ENCODE data around the gene ZNF519.
"Not testable (repeated sequence)": the region's sequence is repeated elsewhere in the genome, so short reads cannot be mapped to it uniquely, and the experiment has no call there.

ZNF519 gene

GRCh38 chr18:14144628-14144895 lies 12.3 kb upstream of the ZNF519 start:
- H2BK120ac ChIP-seq (ENCODE audit: low read depth, low read length) = no peak overlapping the region
- H3K36me3 ChIP-seq (ENCODE audit: control insufficient read depth, insufficient read depth, low read length) = no peaks in the 10 kb centered on the region
- WGBS (ENCODE audit: extremely low coverage, insufficient coverage, low lambda C conversion rate) = no CpG with 5 or more reads among the region's 6 CpGs
- no peak overlapping the region for H2BK15ac ChIP-seq (replicated peaks; ENCODE audit: low read depth)
- no peak overlapping the region for H4K8ac ChIP-seq (ENCODE audit: low read depth, low read length)
- H3K4ac ChIP-seq (ENCODE audit: low read depth, low read length) = no peak overlapping the region
- no peak overlapping the region for H3K18ac ChIP-seq (ENCODE audit: low read length)
- no peak overlapping the region for H3K23ac ChIP-seq (ENCODE audit: low read length)
- H3K4me3 ChIP-seq (ENCODE audit: low read length) = no peak overlapping the region
- no peaks in the 10 kb centered on the region for H3K79me2 ChIP-seq (ENCODE audit: control insufficient read depth, insufficient read depth, low read length)
- H3K56ac ChIP-seq (ENCODE audit: low read length) = no peak overlapping the region
- no peak overlapping the region for H2AK5ac ChIP-seq (ENCODE audit: low read length)
- no peak overlapping the region for H4K5ac ChIP-seq (ENCODE audit: low read length)
- no peak for DNase-seq
- H3K4me1 ChIP-seq (ENCODE audit: control insufficient read depth, low read depth, low read length) = no peaks in the 10 kb centered on the region
- H3K27me3 ChIP-seq (ENCODE audit: insufficient read depth, low read length, poor library complexity) = no peaks in the 10 kb centered on the region
- H3K9ac ChIP-seq (ENCODE audit: low read length) = no peak overlapping the region
- H3K4me2 ChIP-seq (ENCODE audit: low read length) = no peak overlapping the region
- no peak overlapping the region for H3K27ac ChIP-seq (ENCODE audit: low read depth, low read length)
- no peaks in the 10 kb centered on the region for H3K79me1 ChIP-seq (ENCODE audit: low read length)
- no peak overlapping the region for H2BK5ac ChIP-seq (ENCODE audit: low read length)

GRCh38 chr18:14143871-14144627 lies 11.8 kb upstream of the ZNF519 start:
- H3K4me2 ChIP-seq (ENCODE audit: low read length); H3K36me3 ChIP-seq (ENCODE audit: control insufficient read depth, insufficient read depth, low read length); H3K18ac ChIP-seq (ENCODE audit: low read length); H3K79me2 ChIP-seq (ENCODE audit: control insufficient read depth, insufficient read depth, low read length); H4K5ac ChIP-seq (ENCODE audit: low read length); H2BK15ac ChIP-seq (replicated peaks; ENCODE audit: low read depth); H3K4ac ChIP-seq (ENCODE audit: low read depth, low read length); H4K8ac ChIP-seq (ENCODE audit: low read depth, low read length); H2BK120ac ChIP-seq (ENCODE audit: low read depth, low read length); H2AK5ac ChIP-seq (ENCODE audit: low read length); H2BK5ac ChIP-seq (ENCODE audit: low read length); H3K4me3 ChIP-seq (ENCODE audit: low read length); H3K27me3 ChIP-seq (ENCODE audit: insufficient read depth, low read length, poor library complexity); H3K4me1 ChIP-seq (ENCODE audit: control insufficient read depth, low read depth, low read length); H3K56ac ChIP-seq (ENCODE audit: low read length); H3K27ac ChIP-seq (ENCODE audit: low read depth, low read length); H3K9ac ChIP-seq (ENCODE audit: low read length); DNase-seq; H3K23ac ChIP-seq (ENCODE audit: low read length); H3K79me1 ChIP-seq (ENCODE audit: low read length): not testable (repeated sequence)
- WGBS (ENCODE audit: extremely low coverage, insufficient coverage, low lambda C conversion rate) = no CpG with 5 or more reads among the region's 16 CpGs

GRCh38 chr18:14143396-14143795 lies 11.2 kb upstream of the ZNF519 start:
- H3K79me2 ChIP-seq (ENCODE audit: control insufficient read depth, insufficient read depth, low read length) = not testable (repeated sequence)

GRCh38 chr18:14142177-14142576 lies 9.9 kb upstream of the ZNF519 start:
- not testable (repeated sequence) for H3K4ac ChIP-seq (ENCODE audit: low read depth, low read length); H3K9ac ChIP-seq (ENCODE audit: low read length); DNase-seq; H2BK120ac ChIP-seq (ENCODE audit: low read depth, low read length); H3K4me2 ChIP-seq (ENCODE audit: low read length); H2BK15ac ChIP-seq (replicated peaks; ENCODE audit: low read depth); H4K5ac ChIP-seq (ENCODE audit: low read length); H4K8ac ChIP-seq (ENCODE audit: low read depth, low read length); H3K36me3 ChIP-seq (ENCODE audit: control insufficient read depth, insufficient read depth, low read length); H3K27ac ChIP-seq (ENCODE audit: low read depth, low read length); H3K4me3 ChIP-seq (ENCODE audit: low read length); H3K18ac ChIP-seq (ENCODE audit: low read length); H3K56ac ChIP-seq (ENCODE audit: low read length); H2AK5ac ChIP-seq (ENCODE audit: low read length); H3K23ac ChIP-seq (ENCODE audit: low read length); H3K4me1 ChIP-seq (ENCODE audit: control insufficient read depth, low read depth, low read length); H3K27me3 ChIP-seq (ENCODE audit: insufficient read depth, low read length, poor library complexity); H3K79me2 ChIP-seq (ENCODE audit: control insufficient read depth, insufficient read depth, low read length); H3K79me1 ChIP-seq (ENCODE audit: low read length); H2BK5ac ChIP-seq (ENCODE audit: low read length)
- no CpG with 5 or more reads among the region's 9 CpGs for WGBS (ENCODE audit: extremely low coverage, insufficient coverage, low lambda C conversion rate)

More at GRCh38 chr18:14143396-14143795, 11.2 kb upstream of the ZNF519 start:
- H4K8ac ChIP-seq (ENCODE audit: low read depth, low read length); H3K4me1 ChIP-seq (ENCODE audit: control insufficient read depth, low read depth, low read length); H3K56ac ChIP-seq (ENCODE audit: low read length); H3K23ac ChIP-seq (ENCODE audit: low read length); H3K9ac ChIP-seq (ENCODE audit: low read length); H3K79me1 ChIP-seq (ENCODE audit: low read length); H3K4me2 ChIP-seq (ENCODE audit: low read length); DNase-seq; H4K5ac ChIP-seq (ENCODE audit: low read length); H3K27ac ChIP-seq (ENCODE audit: low read depth, low read length); H2AK5ac ChIP-seq (ENCODE audit: low read length); H3K4ac ChIP-seq (ENCODE audit: low read depth, low read length); H2BK5ac ChIP-seq (ENCODE audit: low read length); H3K18ac ChIP-seq (ENCODE audit: low read length); H3K4me3 ChIP-seq (ENCODE audit: low read length); H3K36me3 ChIP-seq (ENCODE audit: control insufficient read depth, insufficient read depth, low read length); H2BK15ac ChIP-seq (replicated peaks; ENCODE audit: low read depth); H2BK120ac ChIP-seq (ENCODE audit: low read depth, low read length); H3K27me3 ChIP-seq (ENCODE audit: insufficient read depth, low read length, poor library complexity): not testable (repeated sequence)
- WGBS (ENCODE audit: extremely low coverage, insufficient coverage, low lambda C conversion rate) = no CpG with 5 or more reads among the region's 17 CpGs

GRCh38 chr18:14139583-14139982 lies 7.3 kb upstream of the ZNF519 start:
- WGBS (ENCODE audit: extremely low coverage, insufficient coverage, low lambda C conversion rate) = no CpG with 5 or more reads among the region's 2 CpGs
- not testable (repeated sequence) for DNase-seq; H2AK5ac ChIP-seq (ENCODE audit: low read length)

GRCh38 chr18:14137971-14138370 lies 5.7 kb upstream of the ZNF519 start:
- H3K23ac ChIP-seq (ENCODE audit: low read length); H3K36me3 ChIP-seq (ENCODE audit: control insufficient read depth, insufficient read depth, low read length); H3K56ac ChIP-seq (ENCODE audit: low read length); H4K8ac ChIP-seq (ENCODE audit: low read depth, low read length); H2BK15ac ChIP-seq (replicated peaks; ENCODE audit: low read depth); H3K18ac ChIP-seq (ENCODE audit: low read length); H3K27ac ChIP-seq (ENCODE audit: low read depth, low read length); H3K9ac ChIP-seq (ENCODE audit: low read length); H3K79me1 ChIP-seq (ENCODE audit: low read length); H3K4me3 ChIP-seq (ENCODE audit: low read length); H3K27me3 ChIP-seq (ENCODE audit: insufficient read depth, low read length, poor library complexity); H3K4ac ChIP-seq (ENCODE audit: low read depth, low read length); H3K4me2 ChIP-seq (ENCODE audit: low read length); H3K79me2 ChIP-seq (ENCODE audit: control insufficient read depth, insufficient read depth, low read length); H2BK5ac ChIP-seq (ENCODE audit: low read length); DNase-seq; H2BK120ac ChIP-seq (ENCODE audit: low read depth, low read length); H4K5ac ChIP-seq (ENCODE audit: low read length); H2AK5ac ChIP-seq (ENCODE audit: low read length); H3K4me1 ChIP-seq (ENCODE audit: control insufficient read depth, low read depth, low read length): not testable (repeated sequence)
- WGBS (ENCODE audit: extremely low coverage, insufficient coverage, low lambda C conversion rate) = no CpG with 5 or more reads among the region's 4 CpGs

More at GRCh38 chr18:14139583-14139982, 7.3 kb upstream of the ZNF519 start:
- H3K9ac ChIP-seq (ENCODE audit: low read length); H3K18ac ChIP-seq (ENCODE audit: low read length); H3K79me1 ChIP-seq (ENCODE audit: low read length); H2BK15ac ChIP-seq (replicated peaks; ENCODE audit: low read depth); H4K8ac ChIP-seq (ENCODE audit: low read depth, low read length); H2BK5ac ChIP-seq (ENCODE audit: low read length); H2BK120ac ChIP-seq (ENCODE audit: low read depth, low read length); H3K4ac ChIP-seq (ENCODE audit: low read depth, low read length); H4K5ac ChIP-seq (ENCODE audit: low read length); H3K4me2 ChIP-seq (ENCODE audit: low read length); H3K27ac ChIP-seq (ENCODE audit: low read depth, low read length); H3K79me2 ChIP-seq (ENCODE audit: control insufficient read depth, insufficient read depth, low read length); H3K23ac ChIP-seq (ENCODE audit: low read length); H3K27me3 ChIP-seq (ENCODE audit: insufficient read depth, low read length, poor library complexity); H3K4me3 ChIP-seq (ENCODE audit: low read length); H3K56ac ChIP-seq (ENCODE audit: low read length); H3K36me3 ChIP-seq (ENCODE audit: control insufficient read depth, insufficient read depth, low read length); H3K4me1 ChIP-seq (ENCODE audit: control insufficient read depth, low read depth, low read length): not testable (repeated sequence)
